HG02678 (cell line): ENCODE data around the gene VWA3A.
"Not testable (repeated sequence)": the region's sequence is repeated elsewhere in the genome, so short reads cannot be mapped to it uniquely, and the experiment has no call there.

Experiments used
- ATAC-seq: cut with Tn5 transposase; IDR thresholded peaks from one replicate; pipeline ENCODE4 v1.9.1; 2021; ENCODE audit warnings: mild to moderate bottlenecking, moderate library complexity; ENCODE audit not compliant: unreplicated experiment

The VWA3A gene

GRCh38 chr16:22132801-22133200, 40.5 kb downstream of the VWA3A start:
- no peak for ATAC-seq

DNA sequence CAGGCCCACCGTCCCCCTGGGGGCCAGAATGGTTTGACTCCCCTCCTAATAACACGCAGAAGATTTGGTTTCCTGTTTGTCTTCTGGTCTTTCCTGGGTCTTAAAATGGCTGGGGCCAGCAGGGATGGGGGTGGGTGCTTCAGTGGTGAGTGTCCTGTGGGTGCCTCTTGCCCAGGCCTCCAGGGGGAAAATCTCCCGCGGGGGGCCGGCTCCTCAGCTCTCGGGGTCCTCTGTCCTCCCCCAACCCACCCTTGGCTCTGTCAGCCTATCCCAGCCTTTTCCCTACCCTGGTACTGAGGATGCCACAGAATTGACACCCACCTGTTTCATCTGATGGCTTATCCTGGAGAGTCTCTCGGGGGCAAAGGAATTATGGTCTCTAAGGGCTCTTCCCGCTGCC, 46.1 kb downstream of the VWA3A start:
- no peak for ATAC-seq

DNA sequence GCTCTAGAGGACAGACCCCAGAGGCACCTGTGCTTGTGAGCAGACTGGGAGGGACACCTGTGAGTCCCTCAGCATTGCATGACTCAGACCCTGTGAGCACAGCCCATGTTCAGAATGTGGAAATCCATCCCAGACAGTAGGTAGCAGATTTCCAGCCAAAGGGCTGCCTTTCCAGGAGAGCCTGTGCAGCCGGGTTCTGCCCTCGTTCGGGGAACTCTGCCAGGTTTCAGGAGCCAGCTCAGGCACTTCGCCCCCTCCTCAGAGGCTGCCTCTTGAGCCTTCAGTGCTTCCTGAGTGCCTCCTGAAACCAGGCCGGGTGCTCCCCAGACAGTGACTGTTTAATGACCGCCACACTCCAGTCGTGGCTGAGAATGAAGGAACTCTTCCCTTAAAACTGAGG, 46.7 kb downstream of the VWA3A start:
- ATAC-seq, result no peak

DNA sequence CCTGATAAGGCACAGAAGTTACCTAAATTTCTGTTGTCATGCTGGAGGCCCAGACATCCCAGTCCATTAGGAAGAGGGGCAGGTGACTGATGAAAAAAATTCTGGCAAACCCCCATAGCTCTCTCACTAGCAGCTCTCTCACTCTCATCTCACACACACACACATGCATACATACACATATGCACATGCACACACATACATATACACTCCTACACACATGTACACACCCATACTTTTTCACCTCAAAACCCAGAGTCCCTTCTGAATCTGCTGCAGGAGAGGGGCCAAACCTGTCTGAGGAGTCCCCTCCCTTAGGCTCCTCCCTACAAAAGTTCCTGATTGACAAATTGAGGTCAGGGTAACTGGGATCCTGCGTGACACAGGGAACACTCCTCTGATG, 47.4 kb downstream of the VWA3A start:
- no peak for ATAC-seq

DNA sequence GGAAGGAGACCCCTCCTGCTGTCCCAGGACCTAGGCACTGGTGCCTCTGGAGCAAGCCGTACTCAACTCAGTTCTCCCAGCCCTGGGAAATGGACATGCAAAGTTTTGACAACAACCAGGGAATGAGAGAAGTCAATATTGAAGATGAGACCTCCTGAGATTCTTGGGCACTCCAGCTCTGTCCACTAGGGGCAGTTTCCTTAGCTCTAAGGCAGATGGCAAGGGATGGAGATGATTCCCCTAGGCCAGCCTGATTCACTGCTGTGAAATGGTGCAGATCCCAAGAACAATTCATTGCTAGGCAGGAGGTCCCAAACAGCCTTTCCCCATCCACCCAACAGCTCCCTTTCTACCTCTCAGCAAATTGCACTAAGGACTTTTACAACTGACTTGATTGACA, 49.4 kb downstream of the VWA3A start:
- no peak for ATAC-seq

GRCh38 chr16:22144520-22144919, 52.2 kb downstream of the VWA3A start:
- no peak for ATAC-seq

GRCh38 chr16:22147853-22148252, 55.5 kb downstream of the VWA3A start:
- ATAC-seq, result no peak

DNA sequence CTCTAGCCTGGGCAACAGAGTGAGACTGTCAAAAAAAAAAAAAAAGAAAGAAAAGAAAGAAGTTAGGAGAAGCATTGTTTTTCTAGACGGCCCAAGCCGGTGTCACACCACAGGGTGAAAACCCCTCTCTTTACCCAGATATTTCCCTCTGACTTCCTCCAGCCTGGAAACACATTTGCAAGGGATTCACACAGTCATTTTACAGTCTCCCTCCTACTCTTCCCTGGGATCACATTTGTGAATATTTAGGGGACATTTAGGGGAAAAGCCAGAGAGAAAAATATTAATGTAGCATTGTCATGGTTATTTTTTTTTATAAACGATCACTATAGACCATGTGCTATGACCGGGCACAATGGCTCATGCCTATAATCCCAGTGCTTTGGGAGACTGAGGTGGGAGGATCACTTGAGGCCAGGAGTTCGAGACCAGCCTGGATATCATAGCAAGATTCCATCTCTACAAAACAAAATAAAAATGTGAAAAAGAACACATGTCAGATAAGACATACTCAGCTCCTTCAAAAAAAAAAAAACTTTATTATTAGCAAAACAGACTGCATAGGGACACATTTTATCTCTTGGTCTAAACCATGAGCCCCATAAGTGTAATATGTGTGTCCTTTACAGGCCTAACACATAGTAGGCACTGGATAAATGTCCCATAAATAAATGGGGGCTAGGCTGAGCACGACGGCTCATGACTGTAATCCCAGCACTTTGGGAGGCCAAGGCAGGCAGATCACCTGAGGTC, 59.1 kb downstream of the VWA3A start:
- ATAC-seq, result no peak

DNA sequence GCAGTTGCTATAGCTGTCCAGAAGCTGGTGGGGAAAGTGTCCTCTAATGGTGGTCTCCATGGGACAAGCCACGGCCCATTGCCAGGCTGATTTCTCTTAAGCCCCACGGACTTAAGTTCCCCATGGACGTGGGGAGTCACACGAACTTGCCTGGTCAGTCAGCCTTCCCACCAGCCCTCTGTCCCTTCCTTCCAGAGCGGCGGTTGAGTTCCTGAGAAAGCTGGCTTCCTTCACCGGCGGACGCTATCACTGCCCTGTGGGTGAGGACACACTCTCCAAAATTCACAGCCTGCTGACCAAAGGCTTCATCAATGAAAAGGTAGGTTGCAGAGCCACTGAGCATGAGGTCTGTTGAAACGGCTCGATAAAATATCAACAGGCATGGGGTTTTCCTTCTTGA, 60.0 kb downstream of the VWA3A start:
- ATAC-seq, result no peak

DNA sequence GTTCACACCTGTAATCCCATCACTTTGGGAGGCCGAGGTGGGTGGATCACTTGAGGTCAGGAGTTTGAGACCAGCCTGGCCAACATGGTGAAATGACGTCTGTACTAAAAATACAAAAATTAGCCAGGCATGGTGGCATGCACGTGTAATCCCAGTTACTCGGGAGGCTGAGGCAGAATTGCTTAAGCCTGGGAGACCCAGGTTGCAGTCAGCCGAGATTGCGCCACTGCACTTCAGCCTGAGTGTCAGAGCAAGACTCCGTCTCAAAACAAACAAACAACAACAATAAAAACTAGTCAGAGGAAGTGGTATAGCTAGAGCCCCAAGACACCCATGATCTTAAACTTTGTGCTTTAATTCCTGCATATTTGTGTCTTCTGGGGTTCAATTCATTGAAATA, 60.7 kb downstream of the VWA3A start:
- ATAC-seq, result not testable (repeated sequence)

DNA sequence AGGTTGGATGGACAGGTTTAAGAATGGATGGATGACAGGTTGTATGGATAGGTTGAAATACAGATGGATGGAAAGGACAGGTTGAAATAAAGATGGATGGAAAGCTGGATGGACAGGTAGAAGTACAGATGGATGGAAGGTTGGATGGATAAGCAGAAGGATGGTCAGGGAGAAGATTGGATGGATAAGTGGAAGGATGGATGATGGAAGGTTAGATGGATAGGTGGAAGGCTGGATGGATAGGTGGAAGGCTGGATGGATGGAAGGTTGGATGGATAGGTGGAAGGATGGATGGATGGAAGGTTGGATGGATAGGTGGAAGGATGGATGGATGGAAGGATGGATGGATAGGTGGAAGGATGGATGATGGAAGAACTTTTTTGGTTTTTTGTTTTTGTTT, 69.1 kb downstream of the VWA3A start:
- ATAC-seq, result no peak

- ATAC-seq, result no peak
These were observed 69.8 kb downstream of the VWA3A start, which contains the start of gene SDR42E2 for GRCh38 chr16:22161999-22162655. Gene SDR42E2 (plus strand): TSS chr16:22162506. CDS start chr16:22165583, 3,077 bp downstream.

DNA sequence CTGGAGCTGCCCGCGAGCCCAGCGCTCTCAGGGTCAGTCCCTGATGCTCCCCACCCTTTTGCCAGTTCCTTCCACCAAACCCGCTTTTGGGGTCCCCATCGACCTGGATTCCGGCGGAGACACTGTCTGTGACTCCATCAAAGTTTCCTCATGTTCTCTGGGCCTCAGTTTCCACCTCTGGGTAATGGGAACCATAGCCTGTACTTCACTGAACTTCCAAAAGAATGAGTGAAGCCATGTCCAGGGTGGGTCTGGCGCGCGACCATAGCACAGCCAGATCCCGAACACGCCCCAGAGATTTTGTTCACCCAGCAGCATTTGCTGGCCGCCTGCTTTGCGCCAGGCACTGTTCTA, 70.3 kb downstream of the VWA3A start:
- ATAC-seq, result no peak

DNA sequence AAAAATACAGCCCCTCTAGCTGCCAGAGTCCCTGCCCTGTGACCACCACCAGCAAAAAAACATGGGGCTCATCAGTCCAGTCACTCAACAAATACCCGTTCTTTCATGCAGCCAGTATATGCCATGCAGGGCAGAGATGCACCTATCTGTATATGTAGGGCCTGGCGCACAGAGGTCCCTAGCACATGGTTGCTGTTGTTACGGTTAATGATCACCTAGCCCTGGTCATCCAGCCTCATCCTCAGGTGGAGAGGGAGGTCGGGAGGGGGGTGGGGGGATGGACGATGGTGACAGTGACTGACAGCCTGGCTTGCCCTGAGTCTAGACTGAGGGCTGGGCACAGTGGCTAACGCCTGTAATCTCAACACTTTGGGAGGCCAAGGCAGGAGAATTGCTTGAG, 71.5 kb downstream of the VWA3A start:
- no peak for ATAC-seq

DNA sequence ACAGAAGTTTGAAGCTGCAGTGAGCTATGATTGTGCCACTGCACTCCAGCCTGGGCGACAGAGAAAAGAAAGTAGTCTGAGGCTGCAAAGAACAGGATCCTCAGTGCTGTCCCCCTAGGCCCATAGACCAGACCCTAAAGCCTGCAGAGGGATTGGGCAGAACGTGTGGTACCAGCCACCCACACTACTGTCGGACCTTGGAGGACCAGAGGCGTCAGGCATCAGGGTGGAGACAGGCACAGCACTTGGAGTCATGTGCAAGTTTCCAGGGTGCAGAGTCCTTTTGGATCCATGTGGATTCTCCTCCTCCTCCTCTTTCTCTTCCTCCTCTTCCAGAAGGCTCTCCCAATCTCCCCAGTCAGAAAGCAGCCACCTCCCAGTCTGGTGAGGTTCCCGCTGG, 72.1 kb downstream of the VWA3A start:
- no peak for ATAC-seq

GRCh38 chr16:22165508-22166285, 73.4 kb downstream of the VWA3A start:
- ATAC-seq, result no peak

- no peak for ATAC-seq
These were observed 79.6 kb downstream of the VWA3A start for GRCh38 chr16:22171953-22172352.

DNA sequence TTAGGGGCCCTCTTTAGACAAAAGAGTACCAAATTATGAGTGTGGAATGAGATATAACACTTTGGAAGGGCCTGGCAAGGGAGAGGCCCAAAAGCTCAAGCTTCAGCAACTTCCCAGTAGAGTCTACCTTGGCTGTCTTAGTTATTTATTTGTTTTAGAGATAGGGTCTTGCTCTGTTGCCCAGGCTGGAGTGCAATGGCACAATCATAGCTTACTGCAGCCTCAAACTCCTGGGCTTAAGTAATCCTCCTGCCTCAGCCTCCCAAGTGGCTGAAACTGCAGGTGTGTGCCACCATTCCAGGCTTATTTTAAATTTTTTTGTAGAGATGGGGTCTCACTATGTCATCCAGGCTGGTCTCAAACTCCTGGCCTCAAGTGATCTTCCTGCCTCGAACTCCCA, 80.3 kb downstream of the VWA3A start:
- not testable (repeated sequence) for ATAC-seq

GRCh38 chr16:22174642-22175041, 82.3 kb downstream of the VWA3A start:
- ATAC-seq, result no peak

GRCh38 chr16:22177968-22178930, 85.9 kb downstream of the VWA3A start:
- no peak for ATAC-seq

GRCh38 chr16:22181426-22181825, 89.1 kb downstream of the VWA3A start:
- ATAC-seq, result no peak
